PC-9 (cell line): Measurements from ENCODE around the gene CMSS1. TPM values are rescaled to one million over a fixed set of nuclear protein-coding genes. Genes with fewer than 3 reads are reported as not detected.
A peak's percentile ranks its signal among the peaks of the same experiment; 100 is the strongest.

Source experiments
- BruUV-seq: library from RNA; stranded (reverse); fragments of 400-500 nt; replicated peaks from 2 replicates; lab custom pipeline; 2021; lab: Mats Ljungman, UMichigan
- CTCF ChIA-PET: fragments of 300-600 bp; sonication (Branson Sonifier 250); formaldehyde crosslinking; loops from one replicate; lab custom pipeline; 2022; ENCODE audit warnings: antibody characterized with exemption; lab: Charles Lee
- POLR2A ChIA-PET: fragments of 300-600 bp; sonication (Branson Sonifier 250); formaldehyde crosslinking; loops from one replicate; lab custom pipeline; 2022; ENCODE audit warnings: antibody characterized with exemption; ENCODE audit not compliant: unreplicated experiment; lab: Charles Lee
- DNase-seq, 2 experiments: peaks; one replicate each; pipeline versions ENCODE4 v3.0.0 to v3.0.0-alpha.2; 2015 to 2022; ENCODE audit warnings: mixed read lengths in 1 of 2
- H2AFZ ChIP-seq: fragments of 200-600 bp; sonication (generic); 2 replicates; pipeline ENCODE4 v1.8.1; 2017; ENCODE audit warnings: antibody characterized with exemption
- H3F3A ChIP-seq: fragments of 200-600 bp; sonication (generic); 2 replicates; pipeline ENCODE4 v1.8.1; 2017; ENCODE audit warnings: antibody characterized with exemption, mild to moderate bottlenecking, low read depth; ENCODE audit not compliant: insufficient read depth
- H3K27ac ChIP-seq: fragments of 200-600 bp; sonication (generic); 2 replicates; pipeline ENCODE4 v1.6.1; 2016; ENCODE audit warnings: mixed run types
- H3K27me3 ChIP-seq: fragments of 200-600 bp; sonication (generic); 2 replicates; pipeline ENCODE4 v1.6.1; 2016; ENCODE audit warnings: low read depth, mixed run types; ENCODE audit not compliant: insufficient read depth
- H3K36me3 ChIP-seq: fragments of 200-600 bp; sonication (generic); 2 replicates; pipeline ENCODE4 v1.6.1; 2016; ENCODE audit warnings: low read depth, mixed run types
- H3K4me1 ChIP-seq: fragments of 200-600 bp; sonication (generic); replicated peaks from 2 replicates; pipeline ENCODE4 v1.6.1; 2016; ENCODE audit warnings: mixed run types; ENCODE audit not compliant: insufficient read depth
- H3K4me2 ChIP-seq: fragments of 200-600 bp; sonication (generic); 2 replicates; pipeline ENCODE4 v1.6.1; 2017; ENCODE audit warnings: mixed run types
- H3K4me3 ChIP-seq: fragments of 200-600 bp; sonication (generic); 2 replicates; pipeline ENCODE4 v1.6.1; 2016; ENCODE audit warnings: mixed run types
- H3K79me2 ChIP-seq: fragments of 200-600 bp; sonication (generic); 2 replicates; pipeline ENCODE4 v1.6.1; 2017; ENCODE audit warnings: low read depth, mixed run types
- H3K9me2 ChIP-seq: fragments of 200-600 bp; sonication (generic); 2 replicates; pipeline ENCODE4 v1.8.1; 2017; ENCODE audit warnings: mild to moderate bottlenecking; ENCODE audit not compliant: insufficient read depth
- H3K9me3 ChIP-seq: fragments of 200-600 bp; sonication (generic); 2 replicates; pipeline ENCODE4 v1.8.1; 2016; ENCODE audit warnings: low read depth; ENCODE audit not compliant: insufficient read depth
- H4K20me1 ChIP-seq: fragments of 200-600 bp; sonication (generic); 2 replicates; pipeline ENCODE4 v1.8.1; 2017; ENCODE audit not compliant: insufficient read depth
- EZH2 ChIP-seq: fragments of 200-600 bp; sonication (generic); IDR thresholded peaks from 2 replicates; pipeline ENCODE4 v1.8.0; 2017; ENCODE audit warnings: antibody characterized with exemption, low read depth
- intact Hi-C: fragments of 100-400 bp; cut with micrococcal nuclease; formaldehyde crosslinking; loops from one replicate; pipeline ENCODE4 v1.10.0; 2022; ENCODE audit not compliant: unreplicated experiment
- total RNA-seq: library from RNA; stranded (reverse); gene quantifications from 2 replicates; pipeline ENCODE4 v1.2.3, GENCODE V29; 2021
- TF ChIP-seq, protein P1 (sequence below): fragments of 200-600 bp; sonication (generic); conservative IDR thresholded peaks from 2 replicates; pipeline ENCODE4 v1.6.1; 2017; ENCODE audit warnings: mixed run types, antibody characterized with exemption, mild to moderate bottlenecking, moderate library complexity

CMSS1 gene
- total RNA-seq, 1 experiment from 2014 or later, result 98.9 TPM

GRCh38 chr3:99884484-99884883, 66.8 kb downstream of the CMSS1 start:
- Histone ChIP-seq H3K9me2 (no peaks in the 10 kb centered on the region), H3K9me3 (no peaks in the 10 kb centered on the region), H3K27me3 (no peaks in the 10 kb centered on the region), H3K27ac (no peak overlapping the region), H3K4me2 (no peak overlapping the region), H3K4me3 (no peak overlapping the region), H2AFZ (no peak overlapping the region), H3K4me1 (no peaks in the 10 kb centered on the region), H3K36me3 (no peaks in the 10 kb centered on the region), H3K79me2 (0 out of 2 replicates have a peak, but pooled peaks cover 4% of the 10 kb centered on the region), H4K20me1 (no peaks in the 10 kb centered on the region), H3F3A (no peaks in the 10 kb centered on the region)
- no peak for TF ChIP-seq EZH2
- TF ChIP-seq, protein P1, sequence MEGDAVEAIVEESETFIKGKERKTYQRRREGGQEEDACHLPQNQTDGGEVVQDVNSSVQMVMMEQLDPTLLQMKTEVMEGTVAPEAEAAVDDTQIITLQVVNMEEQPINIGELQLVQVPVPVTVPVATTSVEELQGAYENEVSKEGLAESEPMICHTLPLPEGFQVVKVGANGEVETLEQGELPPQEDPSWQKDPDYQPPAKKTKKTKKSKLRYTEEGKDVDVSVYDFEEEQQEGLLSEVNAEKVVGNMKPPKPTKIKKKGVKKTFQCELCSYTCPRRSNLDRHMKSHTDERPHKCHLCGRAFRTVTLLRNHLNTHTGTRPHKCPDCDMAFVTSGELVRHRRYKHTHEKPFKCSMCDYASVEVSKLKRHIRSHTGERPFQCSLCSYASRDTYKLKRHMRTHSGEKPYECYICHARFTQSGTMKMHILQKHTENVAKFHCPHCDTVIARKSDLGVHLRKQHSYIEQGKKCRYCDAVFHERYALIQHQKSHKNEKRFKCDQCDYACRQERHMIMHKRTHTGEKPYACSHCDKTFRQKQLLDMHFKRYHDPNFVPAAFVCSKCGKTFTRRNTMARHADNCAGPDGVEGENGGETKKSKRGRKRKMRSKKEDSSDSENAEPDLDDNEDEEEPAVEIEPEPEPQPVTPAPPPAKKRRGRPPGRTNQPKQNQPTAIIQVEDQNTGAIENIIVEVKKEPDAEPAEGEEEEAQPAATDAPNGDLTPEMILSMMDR, result no peak
- no TSS peak for BruUV-seq
- intact Hi-C loops, result no loop called here
- peak; percentile 25 to 66 for DNase-seq
- ChIA-PET CTCF (interaction anchor here (0.6 kb wide), 2 partner anchors 9 to 228 kb away, joined by 3 to 11 read pairs; no protein-coding TSS in a partner anchor), POLR2A (interaction anchor here (0.7 kb wide), 2 partner anchors 170 to 193 kb away, joined by 3 read pairs; no protein-coding TSS in a partner anchor)

- H3K4me2 ChIP-seq, result no peak overlapping the region
- CTCF ChIA-PET, result no interaction called here
- intact Hi-C loops, result no loop called here
Observed at GRCh38 chr3:99885085-99885484, 67.4 kb downstream of the CMSS1 start.

DNA sequence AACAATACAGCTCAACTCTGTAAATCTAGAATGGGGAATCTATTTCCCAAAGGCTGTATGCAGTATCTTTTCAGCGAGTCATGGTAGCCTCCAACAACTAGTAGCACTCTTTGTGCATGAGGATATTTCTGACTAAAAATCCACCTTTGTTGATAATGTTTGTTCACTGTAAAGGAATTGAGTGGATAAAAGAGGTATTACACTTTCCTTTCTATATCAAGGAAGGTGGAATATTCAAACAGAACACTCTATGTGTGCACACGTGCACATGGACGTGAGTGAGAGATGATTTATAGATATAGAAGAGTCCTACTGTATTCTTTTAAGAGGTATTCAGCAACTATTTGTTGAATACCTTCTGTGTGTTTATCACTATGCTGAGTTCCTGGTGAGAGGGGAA, 68.2 kb downstream of the CMSS1 start:
- Histone ChIP-seq H3K27me3 (no peaks in the 10 kb centered on the region), H3K36me3 (0 out of 2 replicates have a peak, but pooled peaks cover under 1% of the 10 kb centered on the region), H3F3A (no peaks in the 10 kb centered on the region), H3K27ac (no peak overlapping the region), H3K79me2 (peaks cover 5% of the 10 kb centered on the region; the same call in 1 of the 2 replicates), H3K4me1 (no peaks in the 10 kb centered on the region), H3K9me3 (no peaks in the 10 kb centered on the region), H3K4me2 (no peak overlapping the region), H3K9me2 (no peaks in the 10 kb centered on the region), H4K20me1 (no peaks in the 10 kb centered on the region), H2AFZ (no peak overlapping the region), H3K4me3 (no peak overlapping the region)
- intact Hi-C loops, result no loop called here
- ChIA-PET CTCF (no interaction called here), POLR2A (interaction anchor here (0.7 kb wide), 1 partner anchor 117 kb away, joined by 4 read pairs; no protein-coding TSS in a partner anchor)
- TF ChIP-seq EZH2, result no peak
- TF ChIP-seq, protein P1, result no peak
- DNase-seq, result no peak
- no TSS peak for BruUV-seq

More at GRCh38 chr3:99885085-99885484, 67.4 kb downstream of the CMSS1 start:
- Histone ChIP-seq H3K27ac (no peak overlapping the region), H3K36me3 (no peaks in the 10 kb centered on the region), H3K79me2 (no peaks in the 10 kb centered on the region), H3F3A (no peaks in the 10 kb centered on the region), H2AFZ (no peak overlapping the region), H3K4me3 (no peak overlapping the region), H3K9me3 (no peaks in the 10 kb centered on the region), H3K27me3 (no peaks in the 10 kb centered on the region), H4K20me1 (no peaks in the 10 kb centered on the region), H3K4me1 (no peaks in the 10 kb centered on the region), H3K9me2 (no peaks in the 10 kb centered on the region)
- no peak for DNase-seq
- TF ChIP-seq, protein P1, result no peak
- TF ChIP-seq EZH2, result no peak
- POLR2A ChIA-PET, result interaction anchor here (0.7 kb wide), 1 partner anchor 118 kb away, joined by 4 read pairs; no protein-coding TSS in a partner anchor
- no TSS peak for BruUV-seq
